Ramos (cell line): ENCODE measurements around the gene USP24.

Experiments
- in situ Hi-C: fragments of 300-500 bp; cut with MboI; formaldehyde crosslinking; loops from one replicate; pipeline ENCODE4 v1.14.3; 2022; ENCODE audit warnings: low sequenced_read_pairs; ENCODE audit not compliant: unreplicated experiment

USP24 gene

DNA sequence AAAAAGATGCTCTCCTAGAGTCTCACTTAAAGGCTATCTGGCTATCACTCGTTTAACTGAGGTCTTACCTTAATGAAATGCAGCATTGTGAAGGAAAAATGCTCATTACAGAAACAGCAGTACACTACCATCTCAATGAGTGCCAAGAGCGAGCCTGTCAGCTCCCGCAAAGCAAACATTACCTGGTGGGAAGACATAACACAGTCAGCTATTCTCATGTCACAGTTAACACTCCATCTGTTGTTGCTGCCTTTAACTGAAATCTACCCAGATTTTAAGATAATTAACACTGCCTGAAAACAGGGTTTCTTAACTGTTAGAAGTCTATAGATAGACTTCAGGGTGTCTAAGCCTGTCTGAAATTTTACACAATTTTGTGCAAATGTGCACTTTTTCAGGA is 136.7 kb downstream of the USP24 start:
- in situ Hi-C loops = no loop called here

GRCh38 chr1:55076356-55076755 is 138.8 kb downstream of the USP24 start:
- in situ Hi-C loops = no loop called here

GRCh38 chr1:55074455-55074854 is 140.7 kb downstream of the USP24 start:
- in situ Hi-C loops = no loop called here

DNA sequence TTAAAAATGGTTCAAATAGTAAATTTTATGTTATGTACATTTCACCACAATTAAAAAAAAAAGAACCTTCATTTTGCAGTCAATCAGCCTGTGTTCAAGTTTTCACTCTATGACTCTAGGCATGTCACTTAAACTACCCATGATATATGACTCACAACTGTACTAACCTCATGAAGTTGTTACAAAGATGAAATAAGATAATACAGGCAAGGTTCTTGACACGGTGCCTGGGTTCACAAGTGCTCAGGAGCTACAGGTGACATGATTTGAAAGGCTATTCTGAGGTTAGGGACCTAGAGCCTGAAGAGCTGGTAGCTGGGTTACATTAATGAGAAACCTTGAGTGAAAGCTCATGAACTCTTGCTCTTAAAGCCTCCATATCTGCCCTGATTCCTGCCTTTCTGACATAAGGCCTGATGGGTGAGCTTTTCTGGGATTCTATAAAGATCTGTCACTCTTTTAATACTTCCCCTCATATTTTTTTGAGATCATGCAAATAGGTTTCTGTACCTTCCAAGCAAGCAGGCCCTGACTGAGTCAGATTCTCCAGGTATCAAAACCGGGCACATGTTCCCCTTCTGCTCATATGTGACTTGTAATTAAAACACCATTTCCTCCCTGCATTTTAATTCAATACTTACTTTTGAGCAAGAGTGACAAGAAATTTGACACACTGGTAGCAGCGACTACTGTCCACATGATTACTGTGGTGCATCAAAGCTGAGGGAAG is 141.8 kb downstream of the USP24 start:
- in situ Hi-C loops = no loop called here

DNA sequence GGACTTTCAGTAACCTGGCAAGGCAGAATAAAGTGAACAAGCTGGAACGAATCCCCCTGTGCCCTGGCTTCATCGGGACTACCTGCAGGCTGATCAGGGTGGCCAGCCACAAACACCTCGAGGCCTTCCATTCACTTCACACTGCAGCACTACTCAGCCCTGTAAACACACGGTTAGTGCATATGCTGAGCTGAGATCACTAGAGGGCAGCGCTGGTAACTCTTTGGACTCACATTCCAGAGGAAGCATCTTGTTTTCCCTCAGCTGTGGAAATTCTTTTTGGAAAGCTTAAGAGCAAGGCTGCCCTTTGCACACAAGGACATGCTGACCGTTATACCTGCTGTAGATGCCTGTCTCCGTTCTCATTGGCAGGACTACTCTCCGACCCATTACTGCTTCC is 143.7 kb downstream of the USP24 start:
- in situ Hi-C loops = no loop called here

DNA sequence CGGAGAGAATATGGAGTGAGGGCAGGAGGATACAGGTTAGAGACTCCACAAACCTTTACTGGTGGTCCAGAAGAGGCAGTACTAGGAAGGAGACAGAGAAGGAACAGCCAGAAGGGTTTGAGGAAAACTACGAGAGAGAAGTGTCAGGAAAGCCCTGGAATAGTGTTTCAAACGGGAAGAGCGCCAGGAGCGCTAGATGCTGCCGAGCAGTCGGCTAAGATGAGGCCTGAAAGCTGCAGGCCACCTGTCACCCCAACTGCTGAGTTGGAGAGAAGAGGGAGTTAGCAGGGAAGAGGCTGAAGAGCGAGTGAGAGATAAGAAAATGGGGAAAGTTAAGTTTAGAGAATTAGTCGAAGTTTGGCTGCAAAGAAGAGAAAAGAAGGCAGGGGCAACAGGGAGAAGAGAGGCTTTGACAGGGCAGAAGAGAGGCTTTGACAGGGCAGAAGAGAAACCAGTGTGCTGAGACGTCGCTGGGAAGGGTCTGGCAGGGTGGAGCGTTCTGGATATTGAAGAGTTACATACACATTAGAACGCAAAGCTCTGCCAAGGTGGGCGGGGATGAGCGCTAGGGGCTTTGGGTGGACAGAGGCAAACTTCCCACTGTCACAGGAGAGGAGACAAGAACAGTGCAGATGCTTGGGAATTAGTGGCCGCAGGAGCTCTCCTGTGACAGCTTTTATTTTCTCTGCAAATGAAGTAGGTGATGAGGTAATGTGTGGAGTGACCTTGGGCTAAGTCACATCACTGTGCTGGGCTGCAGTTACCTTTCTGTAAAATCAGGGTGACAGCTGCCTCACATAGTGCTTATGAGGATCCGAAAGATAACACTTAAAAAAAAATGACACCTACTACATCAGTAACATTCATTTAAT is 144.6 kb downstream of the USP24 start:
- in situ Hi-C loops = no loop called here

DNA sequence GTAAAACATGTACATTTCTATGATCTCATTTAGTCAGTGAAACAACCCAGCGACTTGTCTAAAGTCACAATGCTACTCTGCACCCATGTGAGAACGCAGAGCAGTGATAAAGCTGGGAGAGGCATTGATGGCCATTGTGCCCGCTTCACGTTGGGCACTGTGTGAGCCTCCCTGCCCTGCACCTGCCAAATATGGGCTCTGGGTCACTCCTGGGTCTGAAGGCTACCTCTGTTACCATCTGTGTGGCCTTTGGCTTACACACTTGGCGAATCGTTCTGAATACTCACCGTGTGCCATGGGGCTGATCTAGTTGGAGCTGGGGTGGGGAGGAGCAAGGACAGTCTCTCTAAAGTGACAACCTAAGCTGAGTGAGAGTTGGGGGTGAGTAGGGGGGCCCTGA is 145.9 kb downstream of the USP24 start:
- in situ Hi-C loops = no loop called here

DNA sequence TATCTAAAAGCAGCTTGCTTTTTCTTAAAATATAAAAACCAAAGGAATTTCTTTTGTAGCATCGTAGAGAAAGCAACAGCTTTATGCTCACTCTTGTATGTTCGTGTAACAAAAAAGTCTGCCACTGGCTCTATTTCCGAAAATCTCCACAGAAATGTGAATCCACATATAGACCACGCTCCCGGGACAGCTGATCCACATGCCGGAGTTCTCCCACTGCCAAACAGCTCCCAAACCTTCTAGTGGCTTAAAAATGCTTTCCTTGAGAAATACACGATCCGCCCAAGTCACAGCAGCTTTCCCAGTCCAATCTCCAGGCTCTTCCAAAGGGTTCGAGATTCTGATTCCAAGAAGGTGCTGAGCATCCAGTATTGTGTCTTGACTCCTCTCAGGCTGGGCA is 146.5 kb downstream of the USP24 start:
- in situ Hi-C loops = no loop called here

GRCh38 chr1:55067914-55068313 is 147.2 kb downstream of the USP24 start:
- in situ Hi-C loops = no loop called here

- in situ Hi-C loops = no loop called here
Observed at GRCh38 chr1:55067022-55067778, 148.0 kb downstream of the USP24 start.

DNA sequence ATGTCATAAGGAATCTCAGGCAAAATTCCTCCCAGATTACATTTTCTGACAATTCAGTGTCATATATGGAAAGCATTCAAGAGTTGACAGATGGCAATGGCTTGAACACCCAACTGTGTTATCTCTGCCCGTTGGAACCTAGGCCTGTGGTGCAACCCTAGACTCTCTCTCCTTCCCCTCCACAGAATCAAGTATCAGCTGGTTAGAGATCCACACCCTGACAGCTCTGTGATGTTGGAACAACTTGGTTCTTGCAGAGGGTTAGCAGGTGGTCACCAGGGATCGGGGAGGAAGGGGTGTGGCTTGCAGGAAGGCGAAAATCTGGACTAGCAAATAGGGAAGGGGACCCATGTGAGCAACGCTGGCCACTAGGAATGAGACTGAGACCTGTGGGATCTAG is 149.5 kb downstream of the USP24 start:
- in situ Hi-C loops = no loop called here

DNA sequence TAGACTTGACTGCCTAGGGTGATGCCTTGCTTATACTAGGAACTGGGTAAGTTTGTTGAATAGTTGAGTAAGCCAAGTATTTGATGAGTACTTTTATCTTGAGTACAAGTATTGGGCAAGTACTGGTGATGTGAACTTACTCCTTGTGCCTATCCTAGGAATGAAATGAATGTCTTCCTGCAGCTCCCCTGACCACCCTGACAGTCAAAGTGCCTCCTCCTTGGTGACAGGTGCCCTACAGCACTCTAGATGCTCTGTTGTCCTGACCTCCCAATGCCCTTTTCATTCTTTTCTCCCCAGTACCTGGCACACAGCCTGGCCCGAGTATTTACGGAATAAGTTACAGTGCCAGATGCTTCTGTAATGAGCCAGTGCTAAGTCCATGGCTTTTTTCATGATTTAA is 150.3 kb downstream of the USP24 start:
- in situ Hi-C loops = no loop called here

- in situ Hi-C loops = no loop called here
Observed at GRCh38 chr1:55064071-55064581, 151.0 kb downstream of the USP24 start.

GRCh38 chr1:55063577-55063942 is 151.6 kb downstream of the USP24 start:
- in situ Hi-C loops = no loop called here

DNA sequence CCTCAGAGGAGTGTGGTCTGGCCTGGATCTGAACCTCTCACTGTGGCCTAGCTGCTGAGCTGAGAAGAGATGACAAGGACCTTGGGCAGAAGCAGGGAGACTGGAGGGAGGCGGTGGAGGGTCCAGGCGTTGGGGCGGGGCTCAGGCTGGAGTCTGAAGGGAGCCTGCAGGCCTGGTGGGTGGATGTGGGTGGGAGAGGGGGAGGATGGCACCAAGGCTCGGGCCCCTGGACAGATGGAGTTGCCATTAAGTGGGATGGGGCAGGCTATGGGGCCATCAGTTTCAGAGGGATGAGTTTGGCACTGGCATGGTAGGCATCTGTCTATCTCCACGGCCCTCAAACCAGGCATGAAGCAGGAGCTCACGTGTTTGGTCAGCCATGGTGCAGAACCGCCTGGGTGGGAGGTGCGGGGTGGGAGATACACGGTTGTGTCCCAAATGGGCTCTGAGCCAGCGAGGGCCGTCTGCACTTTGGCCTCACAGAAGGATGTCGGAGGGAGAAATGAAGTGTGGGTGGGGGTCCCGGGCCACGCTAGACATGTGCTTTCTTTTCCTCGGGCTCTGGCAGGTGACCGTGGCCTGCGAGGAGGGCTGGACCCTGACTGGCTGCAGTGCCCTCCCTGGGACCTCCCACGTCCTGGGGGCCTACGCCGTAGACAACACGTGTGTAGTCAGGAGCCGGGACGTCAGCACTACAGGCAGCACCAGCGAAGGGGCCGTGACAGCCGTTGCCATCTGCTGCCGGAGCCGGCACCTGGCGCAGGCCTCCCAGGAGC is 152.2 kb downstream of the USP24 start:
- in situ Hi-C loops = no loop called here

GRCh38 chr1:55061706-55062321 is 153.3 kb downstream of the USP24 start:
- in situ Hi-C loops = no loop called here

- in situ Hi-C loops = no loop called here
Observed at GRCh38 chr1:55061000-55061705, 154.0 kb downstream of the USP24 start.

- in situ Hi-C loops = no loop called here
Observed at GRCh38 chr1:55060133-55060999, 154.8 kb downstream of the USP24 start.
